Activated CD8-positive, alpha-beta memory T cell treated with anti-CD3 and anti-CD28 coated beads, Interleukin-2, amount 50 U/mL, for 48 hours (primary cell): ENCODE data around the gene SFXN3.

Experiments
- DNase-seq: peaks from one replicate; pipeline ENCODE4 v3.0.0-alpha.2; 2020

The SFXN3 gene

DNA sequence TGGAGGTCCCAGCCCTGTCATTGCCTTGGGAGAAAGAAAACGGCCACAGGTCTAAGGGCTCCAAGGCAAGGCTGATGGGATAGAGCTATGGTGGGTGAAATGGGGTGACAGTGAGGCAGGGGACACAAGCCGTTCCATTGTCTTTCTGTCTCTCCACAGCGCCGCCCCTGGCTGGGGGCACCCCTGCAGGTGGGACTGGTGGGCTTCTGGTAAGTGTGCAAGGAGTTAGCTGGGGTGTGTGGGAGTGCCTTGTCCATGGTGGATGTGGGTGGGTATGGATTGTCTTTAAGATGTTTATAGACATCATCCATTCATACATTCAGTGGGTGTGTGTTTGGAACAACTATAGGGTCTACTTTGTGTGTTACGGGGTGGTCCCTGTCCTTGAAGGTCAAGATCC lies 7.5 kb downstream of the SFXN3 start:
- no peak for DNase-seq

- DNase-seq = no peak
Measured at GRCh38 chr10:101040061-101040460, 9.0 kb downstream of the SFXN3 start.

- DNase-seq = no peak
Measured at GRCh38 chr10:101040851-101041250, 9.8 kb downstream of the SFXN3 start.

DNA sequence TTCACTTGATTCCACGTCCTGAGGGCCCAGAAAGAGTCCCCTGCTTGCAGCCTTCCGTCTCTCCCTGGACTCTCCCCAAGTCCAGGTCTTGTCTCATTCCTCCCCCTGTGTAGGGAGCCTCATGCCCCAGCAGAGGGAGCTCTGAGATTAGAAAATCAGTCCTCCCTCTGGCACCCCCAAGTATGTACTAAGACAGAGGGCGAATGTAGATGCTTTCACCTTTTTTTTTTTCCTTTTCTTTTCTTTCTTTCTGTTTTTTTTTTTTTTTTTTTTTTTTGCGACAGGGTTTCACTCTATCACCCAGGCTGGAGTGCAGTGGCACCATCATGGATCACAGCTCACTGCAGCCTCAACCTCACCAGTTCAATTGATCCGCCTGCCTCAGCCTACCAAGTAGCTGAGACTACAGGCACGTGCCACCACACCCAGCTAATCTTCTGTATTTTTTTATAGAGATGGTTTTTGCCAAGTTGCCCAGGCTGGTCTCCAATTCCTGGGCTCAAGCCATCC lies 10.3 kb downstream of the SFXN3 start:
- peak; percentile 74 for DNase-seq

GRCh38 chr10:101042118-101042517 lies 11.1 kb downstream of the SFXN3 start:
- DNase-seq = no peak

DNA sequence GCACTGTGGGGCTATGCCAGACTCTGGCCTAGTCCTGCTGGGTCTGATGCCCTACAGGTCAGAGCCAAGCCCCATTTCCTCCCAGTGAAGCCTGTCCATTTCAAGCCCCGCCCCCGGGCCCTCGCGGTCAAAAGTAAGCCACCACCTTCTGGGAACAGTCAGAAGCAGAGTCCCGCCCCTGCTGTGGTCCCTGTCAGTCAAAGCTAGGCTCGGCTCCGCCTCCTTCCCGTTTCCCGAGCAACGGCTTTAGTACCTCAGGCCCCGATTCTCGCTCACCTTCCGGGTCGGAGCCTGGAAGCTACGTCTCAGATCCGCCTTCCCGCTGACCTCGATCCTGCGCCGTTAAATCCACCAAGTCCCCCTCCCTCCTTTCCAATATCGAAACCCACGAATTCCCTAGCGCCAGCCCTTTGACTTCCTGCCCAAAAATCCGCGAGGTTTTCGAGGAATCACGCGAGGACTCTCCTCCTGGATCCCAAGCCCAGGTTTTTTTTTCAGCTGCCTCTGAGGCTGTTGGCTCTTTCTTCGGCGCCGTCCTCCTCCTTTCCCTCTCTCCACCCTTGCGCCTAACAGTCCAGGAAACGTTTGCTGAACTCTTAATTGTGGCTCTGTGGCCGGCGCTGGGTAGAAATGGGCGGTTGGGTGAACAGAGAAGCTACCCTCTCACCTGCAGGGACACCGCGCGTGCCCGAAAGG lies 11.8 kb downstream of the SFXN3 start:
- peak; percentile 92 for DNase-seq

GRCh38 chr10:101043363-101043707 lies 12.3 kb downstream of the SFXN3 start:
- no peak for DNase-seq

DNA sequence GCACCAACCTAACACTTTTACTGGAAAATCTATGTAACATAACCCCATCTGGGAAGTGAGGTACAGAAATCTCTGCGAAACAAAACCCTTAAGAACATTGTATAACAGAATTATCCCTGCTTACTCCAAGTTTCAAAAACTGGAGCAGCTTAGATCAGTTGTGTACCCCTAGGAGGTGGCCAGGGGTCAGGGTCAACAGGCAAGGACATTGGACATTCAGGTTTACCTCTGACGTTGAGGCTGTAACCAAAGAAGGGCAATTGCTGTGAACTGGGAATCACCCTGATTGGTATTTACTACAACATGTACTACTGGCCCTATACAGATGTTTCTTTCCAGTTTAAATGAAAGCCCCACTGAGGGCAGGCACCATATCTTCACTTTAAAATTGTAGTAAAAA lies 13.1 kb downstream of the SFXN3 start:
- no peak for DNase-seq

DNA sequence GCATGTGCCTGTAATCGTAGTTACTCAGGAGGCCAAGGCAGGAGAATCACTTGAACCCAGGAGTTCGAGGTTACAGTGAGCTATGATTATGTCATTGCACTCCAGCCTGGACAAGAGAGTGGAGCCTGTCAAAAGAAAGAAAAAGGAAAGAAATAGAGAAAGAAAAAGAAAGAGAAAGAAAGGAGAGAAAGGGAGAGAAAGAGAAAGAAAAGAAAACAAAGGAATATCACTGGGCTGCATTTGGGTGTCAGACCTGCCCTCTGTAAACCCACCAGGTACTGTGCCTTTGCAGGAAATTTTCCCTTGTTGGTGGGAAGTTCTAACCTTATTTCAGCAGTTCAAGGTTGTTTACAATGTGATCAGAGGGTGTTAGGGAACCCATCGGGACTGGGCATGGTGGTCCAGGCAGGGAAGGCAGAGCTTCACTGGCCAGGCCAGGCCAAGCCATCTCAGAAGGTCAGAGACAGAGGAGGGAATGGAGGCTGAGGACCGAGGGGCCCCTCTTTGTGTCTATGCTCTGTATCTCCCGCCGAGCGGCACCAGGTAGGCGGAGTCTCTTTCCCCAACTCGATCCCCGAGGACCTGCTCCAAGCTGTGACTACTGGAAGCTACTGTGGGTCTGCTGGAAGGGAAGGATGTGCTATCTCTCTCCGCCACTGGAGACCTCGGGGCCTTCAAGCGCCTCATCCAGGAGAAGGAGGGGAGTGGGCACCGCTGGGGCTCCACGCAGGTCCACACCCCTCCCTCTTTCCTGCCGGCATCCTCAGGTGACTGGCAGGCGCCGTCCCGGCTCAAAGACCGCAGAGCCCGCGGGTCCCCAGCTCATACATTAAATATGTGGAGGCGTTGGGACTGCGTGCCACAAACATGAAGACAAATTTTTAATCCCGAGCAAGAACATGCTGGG lies 15.6 kb downstream of the SFXN3 start:
- DNase-seq = no peak

DNA sequence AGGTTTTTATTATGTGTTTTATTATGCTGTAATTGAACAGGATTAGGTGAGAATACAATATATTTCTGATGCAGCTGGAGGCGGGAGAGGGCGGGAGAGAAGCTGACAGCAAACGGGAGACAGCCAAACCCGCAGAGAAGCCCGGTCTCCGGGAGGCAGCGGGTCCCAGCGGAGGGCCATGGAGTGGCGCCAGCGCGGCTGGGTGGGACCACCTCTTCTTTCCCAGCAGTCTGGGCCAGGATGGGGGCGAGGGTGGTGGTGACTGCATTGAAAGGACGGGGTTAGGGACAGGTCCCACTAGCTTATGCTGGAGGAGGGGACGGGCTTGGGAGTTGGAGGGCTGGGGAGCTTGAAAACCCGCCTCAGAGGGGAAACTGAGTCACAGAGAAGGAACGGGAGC lies 16.2 kb downstream of the SFXN3 start:
- DNase-seq = no peak

DNA sequence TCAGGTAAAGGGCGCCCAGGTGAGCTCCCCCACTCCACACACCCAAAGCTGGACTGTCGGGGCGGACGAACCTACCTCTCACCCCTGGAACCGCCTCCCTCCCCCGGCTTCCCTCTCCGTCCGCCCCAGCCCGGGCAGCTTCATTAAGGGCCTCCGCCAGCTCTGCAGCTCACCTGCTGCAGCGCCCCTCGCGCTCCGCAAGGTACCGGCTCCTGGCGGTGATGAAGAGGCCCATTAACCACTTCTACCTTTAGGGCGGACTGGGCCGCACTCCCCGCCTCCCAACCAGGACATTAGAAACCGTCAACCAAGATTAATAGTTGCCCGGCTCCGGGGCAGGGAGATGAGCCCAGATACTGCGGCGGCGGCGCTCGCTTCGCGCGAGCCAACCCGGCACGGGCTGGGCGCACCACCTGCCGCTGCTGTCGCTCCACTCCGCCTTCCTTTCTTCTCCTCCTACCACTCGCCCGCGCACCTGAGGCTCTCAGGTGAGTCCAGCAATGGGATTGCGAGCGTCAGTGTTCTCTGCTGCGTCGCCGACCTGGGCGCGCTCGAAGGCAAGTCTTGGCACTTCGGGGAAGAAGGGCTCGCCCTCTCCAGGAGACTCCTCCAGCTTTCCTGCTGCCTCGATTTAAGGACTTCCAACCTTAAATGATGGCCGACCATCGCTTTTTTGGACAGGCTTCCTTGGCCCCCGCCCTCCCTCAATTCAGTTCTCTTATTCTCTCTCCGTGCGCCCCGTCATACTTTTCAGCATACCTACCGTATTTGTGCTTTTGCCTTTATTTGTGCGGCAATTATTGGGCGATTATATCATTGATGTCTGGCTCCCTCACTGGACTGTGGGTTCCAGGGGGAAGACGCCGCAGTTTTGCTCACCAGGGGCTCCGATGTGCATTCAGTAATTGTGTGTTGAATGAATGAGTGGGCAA lies 17.2 kb downstream of the SFXN3 start:
- DNase-seq = no peak

GRCh38 chr10:101050208-101051069 lies 19.4 kb downstream of the SFXN3 start:
- DNase-seq = peak; percentile 95

DNA sequence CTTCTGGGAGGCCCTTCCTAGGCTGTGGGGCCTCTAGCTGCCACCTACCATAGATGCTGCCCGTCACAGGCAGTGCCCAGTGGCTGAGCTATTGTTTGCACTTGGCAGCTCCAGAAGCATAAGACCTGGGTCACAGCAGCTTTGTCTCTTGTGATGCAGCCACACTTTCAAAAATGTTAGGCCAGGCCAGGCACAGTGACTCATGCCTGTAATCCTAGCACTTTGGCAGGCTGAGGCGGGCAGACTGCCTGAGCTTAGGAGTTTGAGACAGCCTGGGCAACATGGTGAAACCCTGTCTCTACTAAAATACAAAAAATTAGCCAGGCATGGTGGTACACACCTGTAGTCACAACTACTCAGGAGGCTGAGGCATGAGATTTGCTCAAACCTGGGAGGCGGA lies 21.3 kb downstream of the SFXN3 start:
- DNase-seq = no peak

DNA sequence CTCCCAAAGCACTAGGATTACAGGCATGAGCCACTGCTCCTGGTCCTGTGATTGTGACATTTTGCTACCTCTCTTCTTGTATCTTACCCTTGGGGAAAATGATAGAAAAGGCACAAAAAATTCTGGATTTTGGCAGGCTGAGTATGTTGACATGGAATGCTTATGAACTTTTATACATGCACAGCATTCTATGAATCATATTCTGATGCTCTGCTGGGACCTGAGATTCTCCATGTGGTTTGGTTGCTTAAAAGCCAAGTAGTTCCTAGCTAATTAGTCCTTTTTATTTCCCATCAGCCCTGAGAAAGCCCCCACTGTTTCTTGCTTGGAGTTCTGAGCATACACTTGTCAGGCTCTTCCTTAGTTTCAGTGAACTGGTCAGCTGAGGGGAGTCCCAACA lies 22.5 kb downstream of the SFXN3 start:
- no peak for DNase-seq

DNA sequence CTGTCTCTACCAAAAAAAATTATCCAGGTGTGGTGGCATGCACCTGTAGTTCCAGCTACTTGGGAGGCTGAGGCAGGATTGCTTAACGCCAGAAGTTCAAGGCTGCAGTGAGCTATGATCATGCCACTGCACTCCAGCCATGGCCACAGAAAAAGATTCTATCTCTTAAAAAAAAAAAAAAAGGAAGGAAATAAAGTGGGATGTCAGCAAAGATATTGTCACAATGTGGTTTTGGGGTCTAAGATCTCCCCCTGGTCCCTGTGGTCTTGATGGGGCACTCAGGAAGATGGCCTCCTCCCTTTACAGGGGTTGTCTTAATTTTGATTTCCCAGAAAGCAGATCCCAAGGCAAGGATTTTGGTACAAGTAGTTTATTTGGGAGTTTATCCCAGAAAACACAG lies 23.3 kb downstream of the SFXN3 start:
- no peak for DNase-seq

DNA sequence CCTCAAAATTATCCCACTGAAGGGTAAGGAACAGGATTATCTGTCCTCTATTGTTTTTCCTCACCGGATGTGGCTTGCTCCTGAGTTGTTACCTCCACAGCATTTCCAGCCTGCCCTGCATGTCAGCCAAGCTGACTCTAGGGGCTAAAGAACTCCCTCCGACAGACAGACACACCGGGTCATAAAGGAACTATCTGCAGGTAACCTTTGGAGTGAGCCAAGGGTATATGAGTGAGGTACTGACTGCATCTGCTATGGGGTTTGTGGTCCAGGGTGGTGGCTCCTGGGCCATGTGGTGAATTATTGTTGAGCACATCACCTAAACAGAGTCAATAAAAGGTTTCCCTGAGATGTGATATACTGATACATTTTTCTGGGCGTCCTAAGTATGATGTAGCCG lies 23.8 kb downstream of the SFXN3 start:
- DNase-seq = no peak

DNA sequence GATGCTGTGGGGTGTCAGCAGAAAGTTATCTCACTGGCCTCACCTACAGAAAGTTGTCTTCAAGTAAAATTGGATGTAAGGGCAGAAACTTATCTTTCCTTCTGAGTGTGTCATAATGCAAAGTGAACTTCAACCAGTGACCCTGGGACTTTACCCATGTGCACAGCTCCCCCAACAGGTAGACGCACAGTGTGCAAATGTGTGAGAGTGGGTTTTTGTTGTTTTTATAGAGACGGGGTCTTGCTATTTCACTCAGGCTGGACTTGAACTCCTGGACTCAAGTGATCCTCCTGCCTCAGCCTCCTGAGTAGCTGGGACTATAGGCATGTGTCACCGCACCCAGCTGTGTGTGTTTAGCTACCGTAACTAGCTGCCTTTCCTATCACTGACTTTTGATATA lies 24.4 kb downstream of the SFXN3 start:
- DNase-seq = no peak

DNA sequence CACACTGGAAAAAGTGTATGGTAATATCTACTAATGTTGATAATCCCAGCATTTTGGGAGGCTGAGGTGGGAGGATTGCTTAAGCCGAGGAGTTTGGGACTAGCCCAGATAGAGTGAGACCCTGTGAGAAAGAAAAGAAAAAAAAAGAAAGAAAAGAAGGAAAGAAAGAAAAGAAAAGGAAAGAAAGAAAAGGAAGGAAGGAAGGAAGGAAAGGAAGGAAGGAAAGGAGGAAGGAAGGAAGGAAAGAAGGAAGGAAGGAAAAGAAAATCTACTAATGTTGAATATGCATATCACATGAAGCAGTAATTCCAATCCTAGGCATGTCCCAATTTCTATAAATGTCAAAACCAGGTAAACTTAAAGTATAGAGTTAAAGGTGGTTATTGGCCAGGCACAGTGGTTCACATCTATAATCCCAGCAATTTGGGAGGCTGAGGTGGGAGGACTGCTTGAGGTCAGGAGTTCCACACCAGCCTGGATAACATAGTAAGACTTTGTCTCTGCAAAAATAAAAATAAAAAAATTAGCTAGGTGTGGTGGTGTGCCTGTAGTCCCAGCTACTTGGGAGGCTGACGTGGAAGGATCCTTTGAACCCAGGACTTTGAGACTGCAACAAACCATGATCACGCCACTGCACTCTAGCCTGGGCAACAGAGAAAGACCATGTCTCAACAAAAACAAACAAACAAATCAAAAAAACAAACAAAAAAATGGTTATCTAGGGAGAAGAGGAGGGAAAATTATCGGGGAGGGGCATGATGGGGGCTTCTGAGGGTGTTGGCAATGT lies 25.5 kb downstream of the SFXN3 start:
- DNase-seq = no peak

GRCh38 chr10:101060036-101060950 lies 29.3 kb downstream of the SFXN3 start:
- peak; percentile 98 for DNase-seq

- peak; percentile 98 for DNase-seq
Measured at GRCh38 chr10:101060951-101061623, 30.1 kb downstream of the SFXN3 start.
